ENCODE measurements around the gene CEACAM7. TPM values are rescaled to one million over a fixed set of nuclear protein-coding genes. Genes with fewer than 3 reads are reported as not detected.

The CEACAM7 gene
- total RNA-seq, 2 donors from 2014 or later, result not detected

DNA sequence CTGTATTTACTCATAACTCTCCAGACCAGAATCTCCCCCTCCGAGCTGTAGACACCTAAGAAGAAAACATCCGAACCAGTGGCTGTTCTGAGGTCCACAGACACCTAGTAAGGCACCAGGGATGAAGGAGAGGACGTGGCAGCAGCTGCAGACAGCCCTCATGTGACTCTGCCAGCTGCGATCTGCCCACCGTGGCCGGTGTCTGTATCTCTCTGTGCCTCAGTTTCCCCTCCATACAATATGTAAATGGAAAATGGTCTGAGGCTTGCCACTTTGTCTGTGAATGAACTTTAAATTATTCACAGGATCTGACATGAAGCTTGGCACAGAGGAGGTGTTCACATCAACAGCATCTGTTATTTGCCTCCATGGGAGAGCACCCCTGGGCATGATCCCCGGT is 63.6 kb downstream of the CEACAM7 start:
- Histone ChIP-seq H3K27ac (no peak overlapping the region), H3K27me3 (replicated peaks; ENCODE audit: insufficient read depth) (peaks cover 10% of the 10 kb centered on the region), H3K9me3 (no peaks in the 10 kb centered on the region), H3K4me1 (replicated peaks) (no peaks in the 10 kb centered on the region), H3K36me3 (no peaks in the 10 kb centered on the region), H3K4me3 (no peak overlapping the region)
- DNase-seq (ENCODE audit: low spot score), result no peak
- 78% methylated on average over 7 of the region's 7 CpGs for WGBS
- TF ChIP-seq, protein P1, sequence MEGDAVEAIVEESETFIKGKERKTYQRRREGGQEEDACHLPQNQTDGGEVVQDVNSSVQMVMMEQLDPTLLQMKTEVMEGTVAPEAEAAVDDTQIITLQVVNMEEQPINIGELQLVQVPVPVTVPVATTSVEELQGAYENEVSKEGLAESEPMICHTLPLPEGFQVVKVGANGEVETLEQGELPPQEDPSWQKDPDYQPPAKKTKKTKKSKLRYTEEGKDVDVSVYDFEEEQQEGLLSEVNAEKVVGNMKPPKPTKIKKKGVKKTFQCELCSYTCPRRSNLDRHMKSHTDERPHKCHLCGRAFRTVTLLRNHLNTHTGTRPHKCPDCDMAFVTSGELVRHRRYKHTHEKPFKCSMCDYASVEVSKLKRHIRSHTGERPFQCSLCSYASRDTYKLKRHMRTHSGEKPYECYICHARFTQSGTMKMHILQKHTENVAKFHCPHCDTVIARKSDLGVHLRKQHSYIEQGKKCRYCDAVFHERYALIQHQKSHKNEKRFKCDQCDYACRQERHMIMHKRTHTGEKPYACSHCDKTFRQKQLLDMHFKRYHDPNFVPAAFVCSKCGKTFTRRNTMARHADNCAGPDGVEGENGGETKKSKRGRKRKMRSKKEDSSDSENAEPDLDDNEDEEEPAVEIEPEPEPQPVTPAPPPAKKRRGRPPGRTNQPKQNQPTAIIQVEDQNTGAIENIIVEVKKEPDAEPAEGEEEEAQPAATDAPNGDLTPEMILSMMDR (IDR thresholded peaks at IDR 0.05), result no peak
- TF ChIP-seq POLR2A (IDR thresholded peaks at IDR 0.05), result no peak
- TF ChIP-seq POLR2AphosphoS5 (IDR thresholded peaks at IDR 0.05), result no peak
- intact Hi-C loops (cut with DNase I), result no loop called here

DNA sequence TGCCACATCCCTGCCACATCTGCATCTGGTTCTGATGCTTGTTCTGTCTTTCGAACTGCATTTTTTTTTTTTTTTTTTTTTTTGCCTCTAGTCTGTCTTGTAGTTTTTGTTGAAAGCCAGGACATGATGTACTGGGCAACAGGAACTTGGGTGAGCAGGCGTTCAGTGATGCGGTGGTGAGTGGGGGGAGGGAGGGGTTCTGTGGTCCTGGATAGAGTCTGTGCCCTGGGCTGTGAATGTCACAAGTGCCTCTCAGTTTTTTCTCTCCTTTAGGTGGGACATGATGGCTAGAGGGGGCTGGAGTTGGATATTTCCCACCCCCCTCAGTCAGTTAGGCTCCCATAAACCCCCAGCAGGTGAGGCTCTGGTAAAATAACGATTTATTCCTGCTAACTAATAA is 64.7 kb downstream of the CEACAM7 start:
- Histone ChIP-seq H3K27me3 (replicated peaks; ENCODE audit: insufficient read depth) (peaks cover 13% of the 10 kb centered on the region), H3K36me3 (no peaks in the 10 kb centered on the region), H3K9me3 (no peaks in the 10 kb centered on the region), H3K27ac (no peak overlapping the region), H3K4me1 (replicated peaks) (no peaks in the 10 kb centered on the region), H3K4me3 (no peak overlapping the region)
- DNase-seq (ENCODE audit: low spot score), result no peak
- intact Hi-C loops (cut with DNase I), result no loop called here
- TF ChIP-seq, protein P1 (IDR thresholded peaks at IDR 0.05), result no peak
- TF ChIP-seq POLR2AphosphoS5 (IDR thresholded peaks at IDR 0.05) (no peak), POLR2A (IDR thresholded peaks at IDR 0.05) (no peak)
- WGBS, result 59% methylated on average over 4 of the region's 4 CpGs

Small RNAs within 50 kb of the gene (small RNA-seq; reads per million reads assigned to genes)
- gene AC243960.4, result 0 reads per million in 2 donors

Other genes starting within 250 kb of the CEACAM7 start
- gene DMAC2, start 248.4 kb downstream of the CEACAM7 start, total RNA-seq, result 10 to 100 TPM; 42.4 to 42.9 TPM
- not detected for gene ERICH4, start 245.1 kb downstream of the CEACAM7 start, total RNA-seq
- 1 to 10 TPM in 1 of 2 donors, not detected in 1; 1.5 TPM for gene CEACAM21, start 112.1 kb downstream of the CEACAM7 start, total RNA-seq
- gene CEACAM4, start 61.2 kb downstream of the CEACAM7 start, total RNA-seq, result 1 to 10 TPM in 1 of 2 donors, under 1 TPM in 1; 0.59 to 1.0 TPM
- gene CEACAM5, start 20.4 kb upstream of the CEACAM7 start, total RNA-seq, result 1 to 10 TPM in 1 of 2 donors, under 1 TPM in 1; 0.32 to 3.4 TPM
- 1 to 10 TPM; 2.5 to 6.3 TPM for gene CEACAM6, start 67.3 kb upstream of the CEACAM7 start, total RNA-seq
- under 1 TPM in 1 of 2 donors, not detected in 1; 0.59 TPM for gene CEACAM3, start 108.3 kb upstream of the CEACAM7 start, total RNA-seq
- gene LYPD4, start 156.4 kb upstream of the CEACAM7 start, total RNA-seq, result 1 to 10 TPM in 1 of 2 donors, not detected in 1; 6.6 TPM
- 1 to 10 TPM in 1 of 2 donors, not detected in 1; 9.6 TPM for gene DMRTC2, start 156.8 kb upstream of the CEACAM7 start, total RNA-seq
- 1,000 to 10,000 TPM; 1,179 to 1,248 TPM for gene RPS19, start 172.0 kb upstream of the CEACAM7 start, total RNA-seq
- gene CD79A, start 189.0 kb upstream of the CEACAM7 start, total RNA-seq, result under 1 TPM in 1 of 2 donors, not detected in 1; 0.59 TPM
- gene ARHGEF1, start 194.9 kb upstream of the CEACAM7 start, total RNA-seq, result 10 to 100 TPM; 57.1 to 65.6 TPM
- gene ERFL, start 240.2 kb upstream of the CEACAM7 start, total RNA-seq, result 1 to 10 TPM in 1 of 2 donors, under 1 TPM in 1; 0.36 to 1.9 TPM